ENCODE measurements around the gene IDI1.
A peak's percentile ranks its signal among the peaks of the same experiment; 100 is the strongest.

The IDI1 gene

DNA sequence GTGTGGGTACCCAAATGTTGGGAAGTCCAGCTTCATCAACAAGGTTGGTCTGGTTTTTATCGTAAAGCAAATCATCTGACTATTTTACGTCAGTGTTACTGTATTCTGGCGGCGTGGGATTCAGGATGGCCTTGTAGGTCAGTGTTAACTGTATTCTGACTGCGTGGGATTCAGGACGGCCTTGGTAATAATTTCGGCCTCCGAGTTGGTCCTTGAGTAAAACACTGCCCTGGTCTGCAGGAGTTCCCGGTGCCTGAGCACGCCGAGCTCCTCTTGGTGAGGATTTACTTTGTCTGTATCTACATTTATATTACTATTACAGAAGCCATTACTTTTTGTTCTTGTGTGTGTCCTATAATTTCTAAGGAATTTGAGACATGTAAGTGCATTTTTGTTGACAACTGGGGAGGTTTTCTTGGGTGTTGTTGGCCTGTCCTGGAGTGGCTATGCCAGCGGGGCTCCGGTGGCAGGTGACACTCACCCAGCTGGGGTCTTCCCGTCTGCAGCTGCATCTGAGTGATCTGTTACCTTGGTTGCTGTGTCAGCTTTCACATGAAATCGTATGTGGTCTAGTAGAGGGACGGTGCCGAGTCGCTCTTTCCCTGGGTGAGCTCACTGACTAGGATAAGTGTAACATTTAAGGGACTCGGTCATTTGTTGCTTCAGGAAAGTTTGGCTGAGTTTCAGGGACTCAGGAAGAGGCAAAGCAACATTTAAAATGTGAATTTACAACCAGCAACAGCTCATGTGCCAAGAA is 51.5 kb downstream of the IDI1 start:
- DNase-seq (ENCODE audit: low read depth), result no peak
- TF ChIP-seq CTCF (conservative IDR thresholded peaks at IDR 0.05; ENCODE audit: low read depth, low read length), result no peak
- H3K4me3 ChIP-seq (ENCODE audit: low read depth, low read length), result no peak overlapping the region

- H3K4me3 ChIP-seq (ENCODE audit: low read depth, low read length), result no peak overlapping the region
- TF ChIP-seq CTCF (conservative IDR thresholded peaks at IDR 0.05; ENCODE audit: low read depth, low read length), result no peak
- DNase-seq (ENCODE audit: low read depth), result no peak
Observed at GRCh38 chr10:996031-996430, 52.9 kb downstream of the IDI1 start.

DNA sequence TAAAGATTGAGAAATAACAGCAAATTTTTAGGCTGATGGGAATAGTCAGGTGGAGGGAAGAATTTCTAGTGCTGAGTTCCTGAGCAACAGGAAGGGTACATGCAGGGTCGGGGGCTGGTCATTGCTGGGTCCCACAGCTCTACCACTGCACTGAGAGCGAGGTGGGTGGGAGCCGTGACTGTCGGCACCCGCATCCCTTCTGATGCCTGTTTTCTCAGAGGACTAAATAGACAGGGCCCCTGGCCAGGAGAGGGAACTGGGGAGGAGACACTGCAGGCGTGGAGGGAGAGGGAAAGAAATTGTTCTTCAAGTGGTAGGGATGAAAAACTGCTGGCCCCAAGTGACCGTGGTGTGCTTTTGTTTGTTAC is 53.4 kb downstream of the IDI1 start:
- TF ChIP-seq CTCF (conservative IDR thresholded peaks at IDR 0.05; ENCODE audit: low read depth, low read length), result no peak
- H3K4me3 ChIP-seq (ENCODE audit: low read depth, low read length), result no peak overlapping the region
- DNase-seq (ENCODE audit: low read depth), result no peak

GRCh38 chr10:994836-995558 is 53.9 kb downstream of the IDI1 start:
- TF ChIP-seq CTCF (conservative IDR thresholded peaks at IDR 0.05; ENCODE audit: low read depth, low read length), result no peak
- DNase-seq (ENCODE audit: low read depth), result no peak
- H3K4me3 ChIP-seq (ENCODE audit: low read depth, low read length), result no peak overlapping the region

DNA sequence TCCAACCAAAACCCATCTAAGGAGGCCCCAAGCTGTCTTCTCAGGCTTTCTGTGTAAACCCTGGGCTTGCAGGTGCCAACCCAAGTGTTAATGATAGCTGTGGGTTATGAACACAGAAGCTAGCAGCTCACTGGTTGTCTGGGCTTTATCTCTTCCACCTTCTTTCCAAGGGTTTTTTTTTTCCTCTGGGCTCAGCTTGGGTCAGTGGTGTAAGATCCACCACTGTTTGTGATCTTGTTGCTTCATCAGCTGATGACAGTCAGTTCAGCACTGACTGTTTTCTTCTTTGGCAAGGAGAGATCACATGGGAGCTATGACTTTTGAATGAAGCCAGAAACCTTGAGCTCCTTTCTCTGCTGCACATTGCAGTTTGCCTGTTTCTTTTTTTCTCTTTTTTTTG is 56.0 kb downstream of the IDI1 start:
- TF ChIP-seq CTCF (conservative IDR thresholded peaks at IDR 0.05; ENCODE audit: low read depth, low read length), result no peak
- peak; percentile 52 for DNase-seq (ENCODE audit: low read depth)

GRCh38 chr10:992467-992866 is 56.5 kb downstream of the IDI1 start:
- no peak for DNase-seq (ENCODE audit: low read depth)
- no peak for TF ChIP-seq CTCF (conservative IDR thresholded peaks at IDR 0.05; ENCODE audit: low read depth, low read length)
- H3K4me3 ChIP-seq (ENCODE audit: low read depth, low read length), result no peak overlapping the region

More for the DNA sequence above, 56.0 kb downstream of the IDI1 start:
- H3K4me3 ChIP-seq (ENCODE audit: low read depth, low read length), result no peak overlapping the region

- no peak for DNase-seq (ENCODE audit: low read depth)
- H3K4me3 ChIP-seq (ENCODE audit: low read depth, low read length), result no peak overlapping the region
- TF ChIP-seq CTCF (conservative IDR thresholded peaks at IDR 0.05; ENCODE audit: low read depth, low read length), result no peak
Observed at GRCh38 chr10:990808-991207, 58.1 kb downstream of the IDI1 start.

Measured in choroid plexus epithelial cell (primary cell).